GM12878 (cell line): Measurements from ENCODE around the gene WDR64. TPM values are rescaled to one million over a fixed set of nuclear protein-coding genes. Genes with fewer than 3 reads are reported as not detected.

Experiments used
- ATAC-seq: fragments of 200-7000 bp; cut with Tn5 transposase; 3 replicates; pipeline ENCODE4 v1.9.1; 2020; ENCODE audit warnings: mild to moderate bottlenecking, moderate library complexity
- BruUV-seq: library from RNA; stranded (reverse); fragments of 400-500 nt; replicated peaks from 2 replicates; lab custom pipeline; 2021; lab: Mats Ljungman, UMichigan
- CTCF ChIA-PET: fragments of 300-600 bp; sonication (Branson Sonifier 250); formaldehyde crosslinking; extraction: SDS; loops from one replicate; lab custom pipeline; 2021; ENCODE audit warnings: inconsistent platforms; lab: Yijun Ruan, JAX
- POLR2A ChIA-PET: fragments of 350-600 bp; formaldehyde crosslinking; extraction: SDS; loops from one replicate; lab custom pipeline; 2021; ENCODE audit warnings: inconsistent platforms; lab: Charles Lee
- RAD21 ChIA-PET: fragments of 300-600 bp; sonication (Branson Sonifier 250); formaldehyde crosslinking; loops from one replicate; lab custom pipeline; 2023; ENCODE audit warnings: antibody characterized with exemption; ENCODE audit not compliant: unreplicated experiment; lab: Charles Lee
- SMC1A ChIA-PET: fragments of 300-600 bp; sonication (Branson Sonifier 250); formaldehyde crosslinking; loops from one replicate; lab custom pipeline; 2023; ENCODE audit not compliant: unreplicated experiment, uncharacterized antibody; lab: Charles Lee
- DNase-seq: peaks from one replicate; pipeline ENCODE4 v3.0.0-alpha.2; 2011; ENCODE audit warnings: low read depth, low spot score
- FAIRE-seq: peaks from 3 replicates; lab custom pipeline; 2011; peaks lifted over from hg19 to GRCh38; lab: Jason Lieb, UNC
- H2AFZ ChIP-seq: 2 replicates; pipeline ENCODE4 v1.6.0; 2011; ENCODE audit warnings: low read depth, low read length, control low read depth; ENCODE audit not compliant: control insufficient read depth
- H3K27ac ChIP-seq: 2 replicates; pipeline ENCODE4 v1.5.1; 2011; ENCODE audit warnings: control low read depth; ENCODE audit not compliant: control insufficient read depth, insufficient read depth
- H3K27me3 ChIP-seq, 2 experiments: replicated peaks in 1 of 2; 2 replicates each; pipeline versions ENCODE4 v1.6.0 to v1.6.1; 2011; ENCODE audit warnings: low read length in 1 of 2; ENCODE audit not compliant: control insufficient read depth in 2 of 2, insufficient read depth in 2 of 2
- H3K36me3 ChIP-seq, 2 experiments: 2 replicates each; pipeline ENCODE4 v1.5.1; 2011; ENCODE audit warnings: low read length in 1 of 2; ENCODE audit not compliant: control insufficient read depth in 2 of 2, insufficient read depth in 2 of 2
- H3K4me1 ChIP-seq: 2 replicates; pipeline ENCODE4 v1.6.1; 2011; ENCODE audit warnings: mild to moderate bottlenecking, low read length, moderate library complexity, mixed read lengths; ENCODE audit not compliant: control insufficient read depth, insufficient read depth
- H3K4me2 ChIP-seq: 2 replicates; pipeline ENCODE4 v1.6.0; 2011; ENCODE audit warnings: control low read depth; ENCODE audit not compliant: control insufficient read depth, insufficient read depth
- H3K4me3 ChIP-seq: fragments of 200-600 bp; sonication (generic); 2 replicates; pipeline ENCODE4 v1.5.1; 2016
- H3K79me2 ChIP-seq: 2 replicates; pipeline ENCODE4 v1.6.0; 2011; ENCODE audit warnings: low read length; ENCODE audit not compliant: control insufficient read depth, insufficient read depth
- H3K9ac ChIP-seq: 2 replicates; pipeline ENCODE4 v1.8.0; 2011; ENCODE audit warnings: low read length, control low read depth, mixed read lengths; ENCODE audit not compliant: control insufficient read depth, insufficient read depth
- H3K9me3 ChIP-seq: replicated peaks from 3 replicates; pipeline ENCODE4 v1.5.1; 2011; ENCODE audit warnings: mild to moderate bottlenecking, low read length; ENCODE audit not compliant: control insufficient read depth, insufficient read depth
- H4K20me1 ChIP-seq: 2 replicates; pipeline ENCODE4 v1.6.0; 2011; ENCODE audit not compliant: control insufficient read depth, insufficient read depth
- ASH2L ChIP-seq: fragments of 300-600, 200-600 bp; sonication (generic); IDR thresholded peaks from 2 replicates; pipeline ENCODE4 v1.6.1; 2017; ENCODE audit warnings: low read depth, mild to moderate bottlenecking, borderline replicate concordance
- CEBPB ChIP-seq, 2 experiments: fragments of 150-350 bp in 1 of 2; IDR thresholded peaks; 2 replicates each; pipeline ENCODE4 v1.6.1; 2012 to 2014; ENCODE audit warnings: low read depth in 2 of 2, low read length in 2 of 2, borderline replicate concordance in 1 of 2, inconsistent platforms in 1 of 2
- EED ChIP-seq: sonication (generic); IDR thresholded peaks from 2 replicates; pipeline ENCODE4 v1.6.1; 2016; ENCODE audit warnings: antibody characterized with exemption, low read depth
- EGR1 ChIP-seq, 2 experiments: IDR thresholded peaks; 1 replicate in 1 of 2; 2 replicates in 1 of 2; pipeline ENCODE4 v1.6.1; 2011 to 2012; ENCODE audit warnings: low read depth in 2 of 2, low read length in 2 of 2, borderline replicate concordance in 1 of 2, mild to moderate bottlenecking in 1 of 2, moderate library complexity in 1 of 2
- GABPA ChIP-seq: IDR thresholded peaks from 2 replicates; pipeline ENCODE4 v1.6.1; 2014; ENCODE audit warnings: antibody characterized with exemption, low read depth, mild to moderate bottlenecking, inconsistent platforms
- IKZF2 ChIP-seq, 2 experiments: fragments of 450-650 bp; IDR thresholded peaks; 2 replicates each; pipeline ENCODE4 v1.6.1; 2017; ENCODE audit warnings: mild to moderate bottlenecking in 2 of 2, moderate library complexity in 2 of 2
- KLF5 ChIP-seq: fragments of 450-650 bp; IDR thresholded peaks from 2 replicates; pipeline ENCODE4 v1.6.1; 2014; ENCODE audit warnings: mild to moderate bottlenecking; ENCODE audit not compliant: partially characterized antibody
- LARP7 ChIP-seq: fragments of 450-650 bp; IDR thresholded peaks from 2 replicates; pipeline ENCODE4 v1.6.1; 2017; ENCODE audit warnings: mild to moderate bottlenecking
- RB1 ChIP-seq: fragments of 450-650 bp; formaldehyde crosslinking; IDR thresholded peaks from 2 replicates; pipeline ENCODE4 v1.6.1; 2017; ENCODE audit warnings: mild to moderate bottlenecking, borderline replicate concordance
- YY1 ChIP-seq: IDR thresholded peaks from 2 replicates; pipeline ENCODE4 v1.6.1; 2011; ENCODE audit warnings: low read depth, mild to moderate bottlenecking, low read length
- ZBTB33 ChIP-seq: fragments of 450-650 bp; IDR thresholded peaks from 2 replicates; pipeline ENCODE4 v1.6.1; 2017; ENCODE audit warnings: mild to moderate bottlenecking
- ZBTB4 ChIP-seq: fragments of 450-650 bp; formaldehyde crosslinking; IDR thresholded peaks from 2 replicates; pipeline ENCODE4 v1.4.0; 2022; ENCODE audit warnings: mild to moderate bottlenecking, moderate library complexity
- WGBS: methylation state at CpG from one replicate; pipeline ENCODE4 v1.1.6; 2016; ENCODE audit warnings: low lambda C conversion rate; ENCODE audit not compliant: insufficient replicate concordance, insufficient coverage; ENCODE audit errors: missing lambda C conversion rate; 5-methylcytosine and 5-hydroxymethylcytosine counted together
- in situ Hi-C: fragments of 300-500 bp; cut with MboI; formaldehyde crosslinking; loops from 9 replicates; pipeline ENCODE4 v1.14.3; 2018; ENCODE audit warnings: mixed read lengths
- intact Hi-C: fragments of 100-400 bp; cut with micrococcal nuclease; formaldehyde crosslinking; loops from one replicate; pipeline ENCODE4 v1.14.2; 2022; ENCODE audit not compliant: unreplicated experiment
- polyA plus RNA-seq, 11 experiments: library from polyadenylated mRNA; depleted of rRNA in 4 of 11; unstranded in 6 of 11; stranded (reverse) in 5 of 11; fragments of >200 nt; fragmentation: Nextera tagmentation in 4 of 11; fragmentation: Illumina TruSeq in 1 of 11; extraction: Ambion mirVana in 4 of 11; extraction: Trizol in 1 of 11; gene quantifications; 1 replicate in 1 of 11; 2 replicates in 10 of 11; pipeline versions ENCODE4 v1.2.1 to v1.2.3, GENCODE V29; 2011 to 2016; ENCODE audit warnings: inconsistent platforms in 2 of 11, missing spikeins in 2 of 11, low read depth in 1 of 11
- total RNA-seq, 4 experiments: library from RNA; depleted of rRNA in 3 of 4; stranded (reverse); fragments of >200 nt in 3 of 4; fragmentation: Illumina TruSeq in 1 of 4; extraction: Trizol in 1 of 4; gene quantifications; 2 replicates each; pipeline versions ENCODE4 v1.2.1 to v1.2.3, GENCODE V29; 2013 to 2021
- TF ChIP-seq, protein P1 (sequence below): IDR thresholded peaks from 2 replicates; pipeline ENCODE4 v1.6.1; 2012; ENCODE audit warnings: low read depth, low read length, improper control_type of control experiment
- TF ChIP-seq, protein P2 (sequence below): fragments of 150-350 bp; IDR thresholded peaks from 2 replicates; pipeline ENCODE4 v1.6.1; 2014; ENCODE audit warnings: mild to moderate bottlenecking, low read depth, low read length

The WDR64 gene
- total and polyA plus RNA-seq, 10 of the 15 experiments (the other 5 are each of a cell fraction or from before 2014, with no cell fraction given) = 0.01 TPM; not detected in 9

DNA sequence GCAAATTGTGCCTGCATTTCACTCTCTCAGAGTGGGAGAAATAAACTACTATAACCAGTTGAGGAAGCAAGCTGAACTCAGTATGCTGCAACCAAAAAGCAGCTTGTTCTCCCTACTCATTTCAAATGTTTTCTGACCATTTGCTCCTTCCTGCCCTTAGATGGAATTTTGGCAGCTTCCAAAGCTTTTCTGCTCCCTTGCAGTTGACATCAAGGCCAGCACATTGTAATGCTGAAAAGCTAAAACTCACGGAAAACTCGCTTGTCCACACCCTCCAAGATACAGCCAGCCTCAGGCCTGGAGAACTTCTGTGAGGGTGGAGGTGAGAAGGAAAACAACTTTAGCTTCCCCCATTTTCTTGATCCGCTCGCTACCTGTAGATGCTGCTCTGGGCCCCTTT lies 6.9 kb upstream of the WDR64 start (continued):
- TF ChIP-seq, protein P1, sequence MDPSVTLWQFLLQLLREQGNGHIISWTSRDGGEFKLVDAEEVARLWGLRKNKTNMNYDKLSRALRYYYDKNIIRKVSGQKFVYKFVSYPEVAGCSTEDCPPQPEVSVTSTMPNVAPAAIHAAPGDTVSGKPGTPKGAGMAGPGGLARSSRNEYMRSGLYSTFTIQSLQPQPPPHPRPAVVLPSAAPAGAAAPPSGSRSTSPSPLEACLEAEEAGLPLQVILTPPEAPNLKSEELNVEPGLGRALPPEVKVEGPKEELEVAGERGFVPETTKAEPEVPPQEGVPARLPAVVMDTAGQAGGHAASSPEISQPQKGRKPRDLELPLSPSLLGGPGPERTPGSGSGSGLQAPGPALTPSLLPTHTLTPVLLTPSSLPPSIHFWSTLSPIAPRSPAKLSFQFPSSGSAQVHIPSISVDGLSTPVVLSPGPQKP = no peak
- TF ChIP-seq, protein P2, sequence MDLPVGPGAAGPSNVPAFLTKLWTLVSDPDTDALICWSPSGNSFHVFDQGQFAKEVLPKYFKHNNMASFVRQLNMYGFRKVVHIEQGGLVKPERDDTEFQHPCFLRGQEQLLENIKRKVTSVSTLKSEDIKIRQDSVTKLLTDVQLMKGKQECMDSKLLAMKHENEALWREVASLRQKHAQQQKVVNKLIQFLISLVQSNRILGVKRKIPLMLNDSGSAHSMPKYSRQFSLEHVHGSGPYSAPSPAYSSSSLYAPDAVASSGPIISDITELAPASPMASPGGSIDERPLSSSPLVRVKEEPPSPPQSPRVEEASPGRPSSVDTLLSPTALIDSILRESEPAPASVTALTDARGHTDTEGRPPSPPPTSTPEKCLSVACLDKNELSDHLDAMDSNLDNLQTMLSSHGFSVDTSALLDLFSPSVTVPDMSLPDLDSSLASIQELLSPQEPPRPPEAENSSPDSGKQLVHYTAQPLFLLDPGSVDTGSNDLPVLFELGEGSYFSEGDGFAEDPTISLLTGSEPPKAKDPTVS = no peak
- TF ChIP-seq RB1 (no peak), EED (no peak), EGR1 (IDR thresholded peaks at IDR 0.05; ENCODE audit: borderline replicate concordance in 1 of 2, low read depth in 2 of 2, low read length in 2 of 2) (no peak)
- TF ChIP-seq, all 136 proteins: peak for 0

GRCh38 chr1:241646201-241646600 lies 5.9 kb upstream of the WDR64 start:
- Histone ChIP-seq H3K4me1 (no peaks in the 10 kb centered on the region), H3K9ac (no peak overlapping the region), H3K4me3 (no peak overlapping the region), H3K79me2 (no peaks in the 10 kb centered on the region), H3K27ac (no peak overlapping the region), H3K9me3 (no peaks in the 10 kb centered on the region; the same call in 2 of the 3 replicates), H3K27me3 (no peaks in the 10 kb centered on the region; a peak in 1 of 4 replicates), H3K4me2 (no peak overlapping the region), H3K36me3 (no peaks in the 10 kb centered on the region), H2AFZ (no peak overlapping the region), H4K20me1 (no peaks in the 10 kb centered on the region)
- ATAC-seq = no peak
- ChIA-PET POLR2A (no interaction called here), SMC1A (no interaction called here), RAD21 (no interaction called here), CTCF (no interaction called here)
- in situ Hi-C loops = no loop called here
- 51% methylated on average over 7 of the region's 7 CpGs for WGBS
- intact Hi-C loops = no loop called here
- DNase-seq = no peak
- FAIRE-seq = no peak
- BruUV-seq = no TSS peak
- TF ChIP-seq GABPA (no peak), YY1 (no peak), CEBPB (IDR thresholded peaks at IDR 0.05; ENCODE audit: borderline replicate concordance in 1 of 2, low read depth in 2 of 2, low read length in 2 of 2) (no peak), KLF5 (no peak), ZBTB4 (no peak), ASH2L (no peak), RB1 (no peak), LARP7 (no peak), IKZF2 (IDR thresholded peaks at IDR 0.05) (no peak), ZBTB33 (no peak)
- TF ChIP-seq, protein P1 = no peak
